Measurements from ENCODE around the gene FAU. TPM values are rescaled to one million over a fixed set of nuclear protein-coding genes. Genes with fewer than 3 reads are reported as not detected.

The FAU gene
- total and polyA plus RNA-seq, 9 of the 15 experiments (the other 6 are each of a cell fraction or from before 2014, with no cell fraction given): 433 to 1,827 (median 942) TPM

GRCh38 chr11:65113361-65113756 lies 8.6 kb downstream of the FAU start (continued):
- TF ChIP-seq AFF1 (IDR thresholded peaks at IDR 0.05; ENCODE audit: low read depth in 1 of 2, partially characterized antibody in 2 of 2) (no peak), ZC3H11A (IDR thresholded peaks at IDR 0.05; ENCODE audit: low read depth, low read length) (0 out of 2 replicates have a peak, but pooled peaks have one; percentile 9), ZNF584 (CRISPR knock-in tag; IDR thresholded peaks at IDR 0.05; ENCODE audit: low read depth) (no peak), FOXA3 (CRISPR knock-in tag; conservative IDR thresholded peaks at IDR 0.05 in 1 of 2, IDR thresholded peaks at IDR 0.05 in 1 of 2) (0 out of 4 replicates have a peak, but pooled peaks of 1 of the 2 experiments have one; percentile 26)
- TF ChIP-seq, protein P1, sequence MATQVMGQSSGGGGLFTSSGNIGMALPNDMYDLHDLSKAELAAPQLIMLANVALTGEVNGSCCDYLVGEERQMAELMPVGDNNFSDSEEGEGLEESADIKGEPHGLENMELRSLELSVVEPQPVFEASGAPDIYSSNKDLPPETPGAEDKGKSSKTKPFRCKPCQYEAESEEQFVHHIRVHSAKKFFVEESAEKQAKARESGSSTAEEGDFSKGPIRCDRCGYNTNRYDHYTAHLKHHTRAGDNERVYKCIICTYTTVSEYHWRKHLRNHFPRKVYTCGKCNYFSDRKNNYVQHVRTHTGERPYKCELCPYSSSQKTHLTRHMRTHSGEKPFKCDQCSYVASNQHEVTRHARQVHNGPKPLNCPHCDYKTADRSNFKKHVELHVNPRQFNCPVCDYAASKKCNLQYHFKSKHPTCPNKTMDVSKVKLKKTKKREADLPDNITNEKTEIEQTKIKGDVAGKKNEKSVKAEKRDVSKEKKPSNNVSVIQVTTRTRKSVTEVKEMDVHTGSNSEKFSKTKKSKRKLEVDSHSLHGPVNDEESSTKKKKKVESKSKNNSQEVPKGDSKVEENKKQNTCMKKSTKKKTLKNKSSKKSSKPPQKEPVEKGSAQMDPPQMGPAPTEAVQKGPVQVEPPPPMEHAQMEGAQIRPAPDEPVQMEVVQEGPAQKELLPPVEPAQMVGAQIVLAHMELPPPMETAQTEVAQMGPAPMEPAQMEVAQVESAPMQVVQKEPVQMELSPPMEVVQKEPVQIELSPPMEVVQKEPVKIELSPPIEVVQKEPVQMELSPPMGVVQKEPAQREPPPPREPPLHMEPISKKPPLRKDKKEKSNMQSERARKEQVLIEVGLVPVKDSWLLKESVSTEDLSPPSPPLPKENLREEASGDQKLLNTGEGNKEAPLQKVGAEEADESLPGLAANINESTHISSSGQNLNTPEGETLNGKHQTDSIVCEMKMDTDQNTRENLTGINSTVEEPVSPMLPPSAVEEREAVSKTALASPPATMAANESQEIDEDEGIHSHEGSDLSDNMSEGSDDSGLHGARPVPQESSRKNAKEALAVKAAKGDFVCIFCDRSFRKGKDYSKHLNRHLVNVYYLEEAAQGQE (IDR thresholded peaks at IDR 0.05; ENCODE audit: borderline replicate concordance): no peak
- TF ChIP-seq, protein P1 (CRISPR knock-in tag; IDR thresholded peaks at IDR 0.05; ENCODE audit: low read depth): no peak
